GM04504 (cell line): ENCODE data around the gene RHOV.

Experiments
- DNase-seq: peaks from one replicate; pipeline ENCODE4 v3.0.0-alpha.2; 2012; ENCODE audit warnings: low read depth

The RHOV gene

GRCh38 chr15:40845036-40845435 is 29.0 kb downstream of the RHOV start:
- no peak for DNase-seq

GRCh38 chr15:40844696-40845030 is 29.4 kb downstream of the RHOV start:
- DNase-seq, result no peak

DNA sequence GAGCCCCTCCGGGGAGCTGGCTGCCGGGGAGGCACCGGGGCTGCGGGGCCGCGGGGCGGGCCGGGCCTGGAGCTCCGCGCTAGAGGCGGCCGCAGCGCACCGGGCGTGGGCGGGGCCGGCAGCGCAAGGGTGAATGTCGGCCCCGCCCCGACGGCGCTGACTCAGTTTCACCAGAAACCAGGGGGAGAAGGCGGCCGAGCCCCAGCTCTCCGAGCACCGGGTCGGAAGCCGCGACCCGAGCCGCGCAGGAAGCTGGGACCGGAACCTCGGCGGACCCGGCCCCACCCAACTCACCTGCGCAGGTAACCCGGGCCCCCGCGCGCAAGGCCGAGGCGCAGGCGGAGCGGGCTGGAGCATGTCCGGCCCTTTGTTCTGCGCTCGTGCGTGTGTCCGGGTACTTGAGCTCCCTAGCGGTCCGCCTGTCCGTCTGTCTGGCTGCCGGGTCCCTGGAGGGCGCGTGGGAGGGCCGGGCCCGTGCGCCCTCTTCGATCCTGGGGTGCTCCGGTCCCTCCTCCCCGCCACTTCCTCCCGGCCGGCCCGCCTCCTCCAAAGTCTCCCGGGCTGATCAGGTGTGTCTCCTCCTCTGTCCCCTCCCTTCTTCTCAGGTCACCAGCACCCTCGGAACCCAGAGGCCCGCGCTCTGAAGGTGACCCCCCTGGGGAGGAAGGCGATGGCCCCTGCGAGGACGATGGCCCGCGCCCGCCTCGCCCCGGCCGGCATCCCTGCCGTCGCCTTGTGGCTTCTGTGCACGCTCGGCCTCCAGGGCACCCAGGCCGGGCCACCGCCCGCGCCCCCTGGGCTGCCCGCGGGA is 29.9 kb downstream of the RHOV start, which contains the start of gene SPINT1:
SPINT1 (plus strand) TSS at position 164 of the 811 bp plus-strand sequence; CDS start at position 671, 507 bp downstream.
- DNase-seq, result no peak

DNA sequence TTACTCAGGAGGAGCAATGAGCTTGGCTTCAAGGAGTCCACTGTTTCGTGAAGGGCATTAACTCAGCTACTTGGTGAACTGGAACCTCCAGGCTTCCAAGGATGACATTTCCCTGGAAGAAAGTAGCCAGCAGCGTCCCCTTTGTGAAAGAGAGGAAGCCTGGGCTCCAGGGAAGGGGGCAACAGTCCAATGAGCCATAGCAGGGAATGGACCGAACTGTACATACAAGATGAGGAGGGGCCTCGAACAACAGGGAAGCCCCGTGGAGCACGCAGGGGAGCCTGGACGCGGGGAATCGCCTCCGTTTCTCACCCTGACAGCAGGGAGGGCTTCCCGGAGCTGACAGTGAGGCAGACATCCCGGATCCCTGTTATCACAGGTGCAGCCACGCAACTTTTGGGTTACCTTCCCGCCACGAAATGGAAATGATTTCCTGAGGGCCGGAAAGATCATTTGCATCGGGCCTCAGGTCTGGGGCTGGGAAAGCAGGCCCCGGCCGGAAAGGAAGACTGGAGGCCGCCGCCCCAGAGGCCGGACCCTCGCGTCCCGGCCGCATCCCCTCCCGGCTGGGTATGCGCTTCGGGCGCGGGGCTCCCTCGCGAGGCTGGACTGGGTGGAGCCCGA is 30.7 kb downstream of the RHOV start:
- DNase-seq, result no peak

- DNase-seq, result no peak
These were observed 32.3 kb downstream of the RHOV start for GRCh38 chr15:40841741-40842140.

- DNase-seq, result no peak
These were observed 35.3 kb downstream of the RHOV start for GRCh38 chr15:40838756-40839155.

GRCh38 chr15:40836020-40836419 is 38.0 kb downstream of the RHOV start:
- DNase-seq, result no peak

- no peak for DNase-seq
These were observed 41.1 kb downstream of the RHOV start for GRCh38 chr15:40832903-40833302.

- DNase-seq, result no peak
These were observed 42.2 kb downstream of the RHOV start for GRCh38 chr15:40831861-40832260.

DNA sequence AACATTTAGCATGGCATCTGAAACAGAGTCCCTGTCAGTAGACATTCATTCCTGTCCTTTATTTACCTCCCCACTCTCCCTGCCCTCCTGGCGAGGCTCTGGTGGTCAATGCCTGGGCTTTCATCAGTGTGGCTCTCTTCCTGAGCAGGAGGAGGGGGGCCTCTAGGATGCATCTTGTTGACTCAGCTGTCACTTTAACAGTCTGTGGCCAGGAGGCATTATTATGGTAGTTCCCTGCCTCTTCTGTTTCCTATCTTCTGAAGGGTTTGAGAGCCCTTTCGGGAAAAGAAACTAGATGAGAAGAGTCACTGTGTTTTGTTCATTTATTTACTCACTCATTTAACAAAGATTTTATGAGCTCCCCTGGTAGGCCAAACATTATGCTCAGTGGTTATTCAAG is 43.1 kb downstream of the RHOV start:
- DNase-seq, result no peak

DNA sequence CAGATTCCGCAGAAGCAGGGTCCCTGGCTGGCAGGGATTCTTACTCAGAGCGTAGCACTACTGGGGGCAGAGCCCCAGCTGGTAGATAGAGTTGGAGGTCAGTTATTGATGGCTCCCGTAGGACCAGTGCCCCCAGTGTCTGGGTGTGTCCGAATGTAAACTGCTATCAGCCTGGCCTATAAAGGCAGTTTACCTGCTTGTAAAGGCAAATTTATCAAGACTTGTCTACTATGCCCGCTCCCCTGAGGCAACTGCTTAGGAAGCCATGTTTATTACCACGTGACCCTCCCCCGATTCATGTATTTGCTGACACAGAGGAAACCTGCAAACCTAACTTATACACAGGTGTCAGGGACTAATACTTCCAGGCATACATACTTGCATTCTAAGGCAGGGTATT is 44.9 kb downstream of the RHOV start:
- no peak for DNase-seq

- no peak for DNase-seq
These were observed 45.5 kb downstream of the RHOV start, which contains the start of gene PPP1R14D for GRCh38 chr15:40828447-40829036. Gene PPP1R14D, minus strand, starts transcription at chr15:40828708. Its CDS starts 67 bp downstream, at chr15:40828641.

- no peak for DNase-seq
These were observed 47.5 kb downstream of the RHOV start for GRCh38 chr15:40826423-40827075.

DNA sequence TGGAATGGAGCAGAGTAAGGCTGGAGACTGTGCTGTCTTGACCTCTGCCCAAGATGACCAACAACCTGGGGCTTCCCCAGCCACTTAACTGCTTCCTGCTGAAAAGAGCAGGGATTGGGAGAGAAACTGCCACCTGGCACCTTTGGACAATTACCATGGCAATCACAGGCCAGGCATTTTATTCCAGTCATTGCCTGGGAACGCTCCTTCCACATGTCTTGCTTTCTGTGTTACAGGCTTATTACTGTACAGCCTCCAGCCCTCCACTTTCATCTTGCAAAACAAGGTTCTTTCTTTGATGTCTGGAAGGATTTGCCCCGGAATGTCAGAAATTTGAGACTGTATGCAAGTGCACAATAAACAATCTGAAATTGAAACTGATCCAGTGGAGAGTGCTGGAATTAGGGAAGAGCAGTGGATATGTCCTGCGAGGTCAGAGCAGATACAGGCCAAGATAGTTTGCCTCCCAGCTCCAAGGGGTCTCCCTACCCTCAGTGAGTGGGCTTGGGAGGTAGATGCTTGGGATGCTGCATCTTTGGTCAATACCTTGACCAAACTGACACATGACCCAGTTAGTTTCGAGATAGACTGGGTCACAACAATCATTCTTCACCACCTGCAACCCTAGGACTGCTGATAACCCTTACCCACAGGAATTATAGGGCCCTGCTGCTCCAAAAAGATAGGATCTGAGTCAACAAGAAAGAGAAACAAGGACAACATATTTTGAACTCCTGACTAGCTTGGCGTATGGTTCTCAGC is 48.2 kb downstream of the RHOV start:
- no peak for DNase-seq

GRCh38 chr15:40823572-40824343 is 50.3 kb downstream of the RHOV start:
- no peak for DNase-seq
